ENCODE results near the gene ARRB2. TPM values are rescaled to one million over a fixed set of nuclear protein-coding genes. Genes with fewer than 3 reads are reported as not detected.
"Not testable (repeated sequence)": the region's sequence is repeated elsewhere in the genome, so short reads cannot be mapped to it uniquely, and the experiment has no call there.

Gene ARRB2
- total RNA-seq, 1 donor from 2014 or later: 34.9 TPM

GRCh38 chr17:4690745-4691144 lies 19.7 kb upstream of the ARRB2 start:
- H3K27me3 Mint-ChIP-seq (ENCODE audit: low read depth): no peaks in the 10 kb centered on the region
- no peak for TF ChIP-seq CTCF (IDR thresholded peaks at IDR 0.05; ENCODE audit: unreplicated experiment)
- peaks cover 14% of the 10 kb centered on the region for H3K9me3 Mint-ChIP-seq
- DNase-seq (ENCODE audit: low spot score in 2 of 2, unreplicated experiment in 2 of 2): no peak
- no peak overlapping the region for H3K4me3 Mint-ChIP-seq
- peaks cover 5% of the 10 kb centered on the region for H3K4me1 Mint-ChIP-seq
- peaks cover 47% of the 10 kb centered on the region for H3K36me3 Mint-ChIP-seq
- no peak overlapping the region for H3K27ac Mint-ChIP-seq

GRCh38 chr17:4691686-4692085 lies 18.7 kb upstream of the ARRB2 start:
- DNase-seq (ENCODE audit: low spot score in 2 of 2, unreplicated experiment in 2 of 2): no peak
- Mint-ChIP-seq H3K4me1 (peaks cover 5% of the 10 kb centered on the region), H3K9me3 (peaks cover 14% of the 10 kb centered on the region), H3K36me3 (peaks cover 46% of the 10 kb centered on the region), H3K27me3 (ENCODE audit: low read depth) (no peaks in the 10 kb centered on the region), H3K27ac (peak overlapping the region; percentile 48), H3K4me3 (no peak overlapping the region)
- no peak for TF ChIP-seq CTCF (IDR thresholded peaks at IDR 0.05; ENCODE audit: unreplicated experiment)

GRCh38 chr17:4693416-4693815 lies 17.0 kb upstream of the ARRB2 start:
- peaks cover 38% of the 10 kb centered on the region for H3K36me3 Mint-ChIP-seq
- H3K4me1 Mint-ChIP-seq: peaks cover 5% of the 10 kb centered on the region
- no peak for TF ChIP-seq CTCF (IDR thresholded peaks at IDR 0.05; ENCODE audit: unreplicated experiment)
- no peak overlapping the region for H3K4me3 Mint-ChIP-seq
- H3K9me3 Mint-ChIP-seq: peaks cover 11% of the 10 kb centered on the region
- no peaks in the 10 kb centered on the region for H3K27me3 Mint-ChIP-seq (ENCODE audit: low read depth)
- no peak for DNase-seq (ENCODE audit: low spot score in 2 of 2, unreplicated experiment in 2 of 2)
- no peak overlapping the region for H3K27ac Mint-ChIP-seq

- DNase-seq (ENCODE audit: low spot score in 2 of 2, unreplicated experiment in 2 of 2): no peak
- Mint-ChIP-seq H3K27ac (no peak overlapping the region), H3K9me3 (no peaks in the 10 kb centered on the region), H3K27me3 (ENCODE audit: low read depth) (no peaks in the 10 kb centered on the region), H3K36me3 (peaks cover 15% of the 10 kb centered on the region), H3K4me1 (peaks cover 7% of the 10 kb centered on the region), H3K4me3 (no peak overlapping the region)
- no peak for TF ChIP-seq CTCF (IDR thresholded peaks at IDR 0.05; ENCODE audit: unreplicated experiment)
Observed at GRCh38 chr17:4696437-4696805, 14.0 kb upstream of the ARRB2 start.

GRCh38 chr17:4699401-4700056 lies 10.9 kb upstream of the ARRB2 start:
- H3K27me3 Mint-ChIP-seq (ENCODE audit: low read depth); H3K9me3 Mint-ChIP-seq; DNase-seq (ENCODE audit: low spot score in 2 of 2, unreplicated experiment in 2 of 2); H3K4me3 Mint-ChIP-seq; H3K27ac Mint-ChIP-seq; H3K36me3 Mint-ChIP-seq: not testable (repeated sequence)
- peaks cover 21% of the 10 kb centered on the region for H3K4me1 Mint-ChIP-seq

GRCh38 chr17:4701116-4701515 lies 9.3 kb upstream of the ARRB2 start:
- Mint-ChIP-seq H3K27me3 (ENCODE audit: low read depth) (no peaks in the 10 kb centered on the region), H3K27ac (peak overlapping the region; percentile 1), H3K4me3 (no peak overlapping the region), H3K4me1 (peaks cover 25% of the 10 kb centered on the region), H3K36me3 (peaks cover 8% of the 10 kb centered on the region), H3K9me3 (no peaks in the 10 kb centered on the region)
- DNase-seq (ENCODE audit: low spot score in 2 of 2, unreplicated experiment in 2 of 2): no peak
- no peak for TF ChIP-seq CTCF (IDR thresholded peaks at IDR 0.05; ENCODE audit: unreplicated experiment)

Data from mesothelial cell of epicardium (in vitro differentiated cells).